Measurements from ENCODE around the gene MIEF1.

GRCh38 chr22:39491696-39492095, 10.4 kb upstream of the MIEF1 start:
- no peak for TF ChIP-seq CTCF (IDR thresholded peaks at IDR 0.05)
- TF ChIP-seq POLR2A (IDR thresholded peaks at IDR 0.05): no peak
